CMK (cell line): ENCODE data around the gene TMEM117.

Experiments
- DNase-seq: peaks from one replicate; pipeline ENCODE4 v3.0.0-alpha.2; 2010; ENCODE audit warnings: low read depth

TMEM117 gene

GRCh38 chr12:43835656-43836474 lies at the start of gene TMEM117:
TMEM117 (plus strand) TSS chr12:43836081.
- no peak for DNase-seq

- no peak for DNase-seq
Observed at GRCh38 chr12:43786899-43787693, 48.8 kb upstream of the TMEM117 start.

- DNase-seq: no peak
Observed at GRCh38 chr12:43789941-43790340, 45.9 kb upstream of the TMEM117 start.

GRCh38 chr12:43795716-43796280 lies 40.1 kb upstream of the TMEM117 start:
- no peak for DNase-seq

- DNase-seq: no peak
Observed at GRCh38 chr12:43797561-43798217, 38.2 kb upstream of the TMEM117 start.

- no peak for DNase-seq
Observed at GRCh38 chr12:43805149-43805859, 30.6 kb upstream of the TMEM117 start.

GRCh38 chr12:43805860-43806736 lies 29.8 kb upstream of the TMEM117 start, which contains the start of gene TWF1:
TWF1 (minus strand) TSS chr12:43806317; CDS start chr12:43806245, 72 bp downstream.
- DNase-seq: peak; percentile 11

GRCh38 chr12:43806737-43807072 lies 29.2 kb upstream of the TMEM117 start:
- no peak for DNase-seq

GRCh38 chr12:43807386-43807785 lies 28.5 kb upstream of the TMEM117 start:
- DNase-seq: no peak

GRCh38 chr12:43812057-43812456 lies 23.8 kb upstream of the TMEM117 start:
- no peak for DNase-seq

- DNase-seq: no peak
Observed at GRCh38 chr12:43812926-43813325, 23.0 kb upstream of the TMEM117 start.

GRCh38 chr12:43815416-43815815 lies 20.5 kb upstream of the TMEM117 start:
- no peak for DNase-seq

GRCh38 chr12:43816168-43816567 lies 19.7 kb upstream of the TMEM117 start:
- no peak for DNase-seq

- DNase-seq: no peak
Observed at GRCh38 chr12:43824207-43824775, 11.6 kb upstream of the TMEM117 start.

GRCh38 chr12:43826681-43827080 lies 9.2 kb upstream of the TMEM117 start:
- DNase-seq: no peak

GRCh38 chr12:43827093-43827492 lies 8.8 kb upstream of the TMEM117 start:
- DNase-seq: no peak

- no peak for DNase-seq
Observed at GRCh38 chr12:43832463-43833168, 3.3 kb upstream of the TMEM117 start.

- no peak for DNase-seq
Observed at GRCh38 chr12:43835264-43835655, 621 bp upstream of the TMEM117 start.

GRCh38 chr12:43836475-43836989 lies 651 bp downstream of the TMEM117 start:
- DNase-seq: no peak
